Transverse colon (tissue), 3 donors: ENCODE results near the gene RBM19.

Experiments
- POLR2A ChIP-seq: fragments of 450-650 bp; IDR thresholded peaks from one replicate; pipeline ENCODE4 v1.6.1; 2016; ENCODE audit warnings: antibody characterized with exemption, mild to moderate bottlenecking, moderate library complexity
- TF ChIP-seq, protein P1 (sequence below), 5 experiments: fragments of 200-600 bp in 3 of 5; fragments of 450-650 bp in 2 of 5; sonication (generic) in 3 of 5; IDR thresholded peaks; 1 replicate in 2 of 5; 2 replicates in 3 of 5; pipeline ENCODE4 v1.5.1; 2016 to 2017; ENCODE audit warnings: antibody characterized with exemption in 5 of 5, inconsistent platforms in 3 of 5, mild to moderate bottlenecking in 2 of 5, moderate library complexity in 1 of 5

- TF ChIP-seq, protein P1, sequence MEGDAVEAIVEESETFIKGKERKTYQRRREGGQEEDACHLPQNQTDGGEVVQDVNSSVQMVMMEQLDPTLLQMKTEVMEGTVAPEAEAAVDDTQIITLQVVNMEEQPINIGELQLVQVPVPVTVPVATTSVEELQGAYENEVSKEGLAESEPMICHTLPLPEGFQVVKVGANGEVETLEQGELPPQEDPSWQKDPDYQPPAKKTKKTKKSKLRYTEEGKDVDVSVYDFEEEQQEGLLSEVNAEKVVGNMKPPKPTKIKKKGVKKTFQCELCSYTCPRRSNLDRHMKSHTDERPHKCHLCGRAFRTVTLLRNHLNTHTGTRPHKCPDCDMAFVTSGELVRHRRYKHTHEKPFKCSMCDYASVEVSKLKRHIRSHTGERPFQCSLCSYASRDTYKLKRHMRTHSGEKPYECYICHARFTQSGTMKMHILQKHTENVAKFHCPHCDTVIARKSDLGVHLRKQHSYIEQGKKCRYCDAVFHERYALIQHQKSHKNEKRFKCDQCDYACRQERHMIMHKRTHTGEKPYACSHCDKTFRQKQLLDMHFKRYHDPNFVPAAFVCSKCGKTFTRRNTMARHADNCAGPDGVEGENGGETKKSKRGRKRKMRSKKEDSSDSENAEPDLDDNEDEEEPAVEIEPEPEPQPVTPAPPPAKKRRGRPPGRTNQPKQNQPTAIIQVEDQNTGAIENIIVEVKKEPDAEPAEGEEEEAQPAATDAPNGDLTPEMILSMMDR (IDR thresholded peaks at IDR 0.05) = no peak
- TF ChIP-seq POLR2A = no peak
Observed at GRCh38 chr12:113961921-113962710, 4.0 kb downstream of the RBM19 start.
